A673 (cell line): ENCODE measurements around the gene YOD1.

ENCODE experiments used
- EZH2 ChIP-seq: fragments of 200-600 bp; sonication (generic); IDR thresholded peaks from 2 replicates; pipeline ENCODE4 v1.6.1; 2017; ENCODE audit warnings: borderline replicate concordance, low read depth, mild to moderate bottlenecking, mixed read lengths, antibody characterized with exemption, low read length; ENCODE audit not compliant: poor library complexity, severe bottlenecking
- TF ChIP-seq, protein P1 (sequence below): fragments of 300-800, 200-600 bp; sonication (generic); conservative IDR thresholded peaks from 2 replicates; pipeline ENCODE4 v1.5.1; 2017; ENCODE audit warnings: low read depth, mild to moderate bottlenecking, antibody characterized with exemption, low read length, moderate library complexity, mixed read lengths

DNA sequence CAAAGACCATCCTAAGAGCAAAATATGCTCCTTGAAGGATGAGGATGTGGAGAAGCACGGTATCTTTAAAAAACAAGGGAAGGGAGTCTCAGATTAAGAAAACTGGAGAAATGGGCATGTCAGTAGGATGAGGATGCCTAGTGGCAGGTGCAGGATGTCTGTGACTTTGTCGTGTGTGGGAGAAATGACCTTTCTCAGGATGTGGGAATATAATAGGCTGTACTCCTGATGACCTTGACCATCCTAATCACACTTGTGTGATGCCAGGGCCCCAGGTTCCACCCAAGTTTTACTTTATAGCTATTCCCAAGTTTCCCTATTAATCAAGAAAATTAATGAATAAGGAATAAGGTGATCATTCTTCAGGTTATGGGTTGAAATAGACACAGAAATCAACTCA, 31.3 kb downstream of the YOD1 start:
- TF ChIP-seq EZH2, result no peak
- TF ChIP-seq, protein P1, sequence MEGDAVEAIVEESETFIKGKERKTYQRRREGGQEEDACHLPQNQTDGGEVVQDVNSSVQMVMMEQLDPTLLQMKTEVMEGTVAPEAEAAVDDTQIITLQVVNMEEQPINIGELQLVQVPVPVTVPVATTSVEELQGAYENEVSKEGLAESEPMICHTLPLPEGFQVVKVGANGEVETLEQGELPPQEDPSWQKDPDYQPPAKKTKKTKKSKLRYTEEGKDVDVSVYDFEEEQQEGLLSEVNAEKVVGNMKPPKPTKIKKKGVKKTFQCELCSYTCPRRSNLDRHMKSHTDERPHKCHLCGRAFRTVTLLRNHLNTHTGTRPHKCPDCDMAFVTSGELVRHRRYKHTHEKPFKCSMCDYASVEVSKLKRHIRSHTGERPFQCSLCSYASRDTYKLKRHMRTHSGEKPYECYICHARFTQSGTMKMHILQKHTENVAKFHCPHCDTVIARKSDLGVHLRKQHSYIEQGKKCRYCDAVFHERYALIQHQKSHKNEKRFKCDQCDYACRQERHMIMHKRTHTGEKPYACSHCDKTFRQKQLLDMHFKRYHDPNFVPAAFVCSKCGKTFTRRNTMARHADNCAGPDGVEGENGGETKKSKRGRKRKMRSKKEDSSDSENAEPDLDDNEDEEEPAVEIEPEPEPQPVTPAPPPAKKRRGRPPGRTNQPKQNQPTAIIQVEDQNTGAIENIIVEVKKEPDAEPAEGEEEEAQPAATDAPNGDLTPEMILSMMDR, result no peak
